HepG2 (cell line): ENCODE results near the gene LAMA1.

Experiments used
- ATF3 ChIP-seq: sonication (generic); formaldehyde crosslinking; IDR thresholded peaks from 2 replicates; pipeline ENCODE4 v1.4.0; 2020; ENCODE audit warnings: missing genetic modification reagents
- CTCF ChIP-seq: sonication (generic); formaldehyde crosslinking; IDR thresholded peaks from 2 replicates; pipeline ENCODE4 v1.5.0; 2020; ENCODE audit warnings: mild to moderate bottlenecking, missing genetic modification reagents, moderate library complexity
- HNRNPK ChIP-seq: fragments of 200-400 bp; formaldehyde crosslinking; IDR thresholded peaks from 2 replicates; pipeline ENCODE4 v1.6.1; 2018; ENCODE audit warnings: low read length, low read depth, moderate library complexity, mild to moderate bottlenecking; ENCODE audit not compliant: poor library complexity, severe bottlenecking
- MTA3 ChIP-seq: sonication (generic); formaldehyde crosslinking; IDR thresholded peaks from 2 replicates; pipeline ENCODE4 v1.4.0; 2020; ENCODE audit warnings: missing genetic modification reagents

- no peak for TF ChIP-seq CTCF (CRISPR knock-in tag)
- TF ChIP-seq MTA3 (CRISPR knock-in tag): no peak
- TF ChIP-seq ATF3 (CRISPR knock-in tag): no peak
- no peak for TF ChIP-seq HNRNPK
Measured at GRCh38 chr18:7059276-7059675, 58.3 kb downstream of the LAMA1 start.
